NT2/D1 (cell line): ENCODE results near the gene ZNF416.

Experiments used
- DNase-seq: peaks from one replicate; pipeline ENCODE4 v3.0.0-alpha.2; 2011; ENCODE audit warnings: low read depth, low spot score
- H3K27me3 ChIP-seq: 2 replicates; pipeline ENCODE4 v1.6.0; 2011; ENCODE audit warnings: mild to moderate bottlenecking; ENCODE audit not compliant: insufficient read length, insufficient read depth
- H3K36me3 ChIP-seq: 2 replicates; pipeline ENCODE4 v1.6.1; 2011; ENCODE audit warnings: mild to moderate bottlenecking, low read length, mixed read lengths; ENCODE audit not compliant: insufficient read depth, insufficient read length
- H3K4me1 ChIP-seq: 2 replicates; pipeline ENCODE4 v1.5.1; 2011; ENCODE audit not compliant: insufficient read depth, insufficient read length
- H3K4me3 ChIP-seq: 2 replicates; pipeline ENCODE4 v1.5.1; 2011; ENCODE audit warnings: low read depth; ENCODE audit not compliant: insufficient read length
- H3K9ac ChIP-seq: 2 replicates; pipeline ENCODE4 v1.6.0; 2011; ENCODE audit warnings: low read depth; ENCODE audit not compliant: insufficient read length
- H3K9me3 ChIP-seq: 2 replicates; pipeline ENCODE4 v1.5.1; 2011; ENCODE audit warnings: mild to moderate bottlenecking, low read length; ENCODE audit not compliant: insufficient read depth
- SUZ12 ChIP-seq: IDR thresholded peaks from 2 replicates; pipeline ENCODE4 v1.6.1; 2011; ENCODE audit not compliant: insufficient read length, insufficient read depth; ENCODE audit errors: extremely low read depth
- YY1 ChIP-seq: IDR thresholded peaks from 2 replicates; pipeline ENCODE4 v1.6.1; 2011; ENCODE audit not compliant: insufficient read length, insufficient read depth
- ZNF274 ChIP-seq: IDR thresholded peaks from 2 replicates; pipeline ENCODE4 v1.6.1; 2011; ENCODE audit warnings: mild to moderate bottlenecking, low read depth, low read length

The ZNF416 gene

DNA sequence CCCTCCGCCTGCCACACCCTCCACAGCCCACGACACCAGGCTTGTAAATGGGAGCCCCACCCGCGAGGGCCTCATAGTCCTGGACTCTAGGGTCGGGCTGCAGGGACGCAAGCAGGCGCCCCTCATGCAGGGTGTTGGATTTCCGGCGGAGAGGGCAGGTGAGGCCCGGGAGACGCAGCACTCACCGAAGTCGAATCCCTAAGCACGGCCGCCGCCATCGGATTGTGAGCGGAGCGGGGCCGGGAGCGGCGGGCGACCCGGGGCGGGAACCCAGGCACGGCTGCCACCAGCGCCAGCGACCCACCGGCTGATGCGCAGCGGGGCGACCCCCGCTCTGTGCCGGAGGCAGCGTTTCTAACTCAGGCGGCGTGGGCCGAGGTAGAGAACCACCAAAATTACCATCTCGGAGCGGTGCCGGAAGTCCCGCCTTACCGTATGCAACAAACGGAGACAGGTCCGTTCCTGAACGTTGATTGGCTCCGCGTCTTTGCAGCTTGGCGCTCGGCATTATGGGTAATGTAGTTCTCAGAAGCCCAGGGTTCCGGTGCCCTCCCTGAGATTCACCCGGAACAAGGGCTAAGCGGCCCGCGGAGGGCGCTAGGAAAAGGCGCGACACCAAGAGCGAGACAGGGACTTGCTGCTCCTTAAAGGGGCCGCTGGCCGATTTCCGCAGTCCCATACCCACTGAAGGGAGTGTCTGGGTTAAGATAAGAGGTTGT, at the start of gene ZNF416:
ZNF416 (minus strand) TSS at position 425 of the 719 bp plus-strand sequence; CDS start at position 218, 207 bp downstream.
- no peaks in the 10 kb centered on the region for H3K4me1 ChIP-seq
- H3K27me3 ChIP-seq = no peaks in the 10 kb centered on the region
- H3K9me3 ChIP-seq = peaks cover 49% of the 10 kb centered on the region
- peaks cover 43% of the 10 kb centered on the region for H3K36me3 ChIP-seq
- peak within 1 kb of the TSS; percentile 89 for H3K9ac ChIP-seq
- H3K4me3 ChIP-seq = peak within 1 kb of the TSS; percentile 89
- DNase-seq = peak; percentile 96
- TF ChIP-seq ZNF274 (no peak), SUZ12 (no peak), YY1 (no peak)

DNA sequence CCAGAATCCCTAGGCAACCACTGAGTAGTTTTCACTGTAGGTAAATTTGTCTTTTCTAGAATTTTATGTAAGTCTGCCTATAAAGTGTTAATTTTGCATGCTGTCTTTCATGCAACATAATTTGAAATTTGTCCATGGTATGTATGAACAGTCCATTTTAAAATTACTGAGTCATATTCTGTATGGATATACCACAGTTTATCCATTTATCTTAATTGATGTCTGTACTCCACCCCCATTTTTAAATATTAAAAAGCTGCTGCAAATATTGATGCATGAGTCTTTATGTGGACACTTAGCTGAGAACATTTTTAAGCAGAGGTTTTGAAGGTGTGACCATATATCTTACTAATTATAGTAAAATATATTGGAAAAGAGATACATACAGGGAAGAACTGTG, 44.4 kb upstream of the ZNF416 start:
- DNase-seq = no peak
- Histone ChIP-seq H3K27me3 (no peaks in the 10 kb centered on the region), H3K36me3 (peaks cover 65% of the 10 kb centered on the region), H3K9ac (no peak overlapping the region), H3K4me1 (no peaks in the 10 kb centered on the region), H3K4me3 (no peak overlapping the region), H3K9me3 (peaks cover 55% of the 10 kb centered on the region)
- TF ChIP-seq YY1 (no peak), ZNF274 (no peak), SUZ12 (no peak)

DNA sequence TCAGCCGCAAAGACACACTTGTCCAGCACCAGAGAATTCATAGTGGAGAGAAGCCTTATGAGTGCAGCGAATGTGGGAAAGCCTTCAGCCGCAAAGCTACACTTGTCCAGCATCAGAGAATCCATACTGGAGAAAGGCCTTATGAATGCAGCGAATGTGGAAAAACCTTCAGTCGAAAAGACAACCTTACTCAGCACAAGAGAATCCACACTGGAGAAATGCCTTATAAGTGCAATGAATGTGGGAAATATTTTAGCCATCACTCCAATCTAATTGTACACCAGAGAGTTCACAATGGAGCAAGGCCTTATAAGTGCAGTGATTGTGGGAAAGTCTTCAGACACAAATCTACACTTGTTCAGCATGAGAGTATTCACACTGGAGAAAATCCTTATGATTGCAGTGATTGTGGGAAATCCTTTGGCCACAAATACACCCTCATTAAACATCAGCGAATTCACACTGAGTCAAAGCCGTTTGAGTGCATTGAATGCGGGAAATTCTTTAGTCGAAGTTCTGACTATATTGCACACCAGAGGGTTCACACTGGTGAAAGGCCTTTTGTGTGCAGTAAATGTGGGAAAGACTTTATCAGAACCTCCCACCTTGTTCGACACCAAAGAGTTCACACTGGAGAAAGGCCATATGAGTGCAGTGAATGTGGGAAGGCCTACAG, 42.1 kb upstream of the ZNF416 start:
- H3K4me3 ChIP-seq = no peak overlapping the region
- no peaks in the 10 kb centered on the region for H3K4me1 ChIP-seq
- H3K36me3 ChIP-seq = peaks cover 88% of the 10 kb centered on the region
- H3K9me3 ChIP-seq = peaks cover 77% of the 10 kb centered on the region
- no peaks in the 10 kb centered on the region for H3K27me3 ChIP-seq
- no peak for DNase-seq
- no peak overlapping the region for H3K9ac ChIP-seq
- TF ChIP-seq YY1 (no peak), ZNF274 (peak; percentile 64)

DNA sequence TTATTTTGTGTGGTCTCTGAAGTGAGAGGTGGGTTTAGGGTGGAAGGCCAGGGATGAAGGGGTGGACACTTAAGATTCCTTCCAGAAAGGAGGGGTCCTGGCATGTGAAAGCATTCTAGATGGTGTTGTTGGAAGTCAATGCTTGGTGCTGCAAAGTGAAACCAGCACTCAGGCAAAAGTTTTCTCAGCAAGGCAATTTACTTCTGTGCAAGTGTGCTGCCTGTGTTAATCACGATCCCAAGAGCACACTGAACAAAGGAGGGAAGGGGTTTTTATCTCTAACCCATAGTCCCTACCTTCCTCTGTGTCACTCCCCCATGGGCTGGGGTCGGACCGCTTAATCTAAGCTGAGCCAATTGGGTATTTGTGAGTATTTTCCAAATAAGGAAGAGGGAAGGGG, 36.6 kb upstream of the ZNF416 start:
- Histone ChIP-seq H3K36me3 (peaks cover 57% of the 10 kb centered on the region), H3K9ac (no peak overlapping the region)

DNA sequence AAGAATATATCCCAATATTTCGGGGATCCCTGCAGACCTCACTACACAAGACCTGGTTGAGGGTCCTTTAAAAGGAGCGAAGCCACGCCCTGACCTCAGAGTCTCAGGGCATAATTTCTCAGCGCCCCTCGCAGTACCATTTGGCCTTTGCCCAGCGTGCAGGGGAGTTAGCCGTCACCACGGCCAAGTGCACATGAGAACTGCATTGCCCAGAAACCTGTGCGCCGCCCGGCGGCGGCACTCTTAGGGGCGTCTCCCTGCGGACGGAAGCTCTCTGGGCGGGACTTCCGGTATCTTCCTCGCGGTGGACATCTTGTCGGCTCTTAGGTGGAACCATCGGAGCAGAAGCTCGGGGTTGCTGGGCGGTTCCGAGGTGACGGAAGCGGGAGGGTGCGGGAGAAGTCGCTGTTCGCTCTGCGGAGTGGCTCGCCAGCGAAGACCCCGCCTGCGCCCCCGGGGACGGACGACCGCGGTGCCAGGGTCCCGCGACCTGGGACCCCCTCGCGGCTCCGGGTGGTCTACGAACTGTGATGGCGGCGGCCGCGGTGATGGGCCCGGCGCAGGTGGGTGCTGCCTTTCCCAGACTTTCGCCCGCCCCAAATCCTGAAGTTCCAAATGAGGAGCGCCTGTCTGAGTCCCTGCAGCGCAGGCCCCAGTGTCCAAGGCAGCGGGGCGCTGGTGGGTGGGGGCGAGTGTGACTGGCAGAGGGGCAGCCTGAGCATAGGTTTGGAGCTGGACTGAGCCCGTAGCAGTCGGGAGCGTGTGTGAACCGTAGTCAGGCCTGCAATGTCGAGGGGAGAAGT, 35.4 kb upstream of the ZNF416 start, which contains the start of gene ZNF134:
ZNF134 (plus strand) TSS at position 302 of the 803 bp plus-strand sequence. CDS start 5,227 bp downstream, outside the sequence.
- H3K27me3 ChIP-seq = no peaks in the 10 kb centered on the region
- TF ChIP-seq SUZ12 (no peak), ZNF274 (no peak), YY1 (peak; percentile 60)
- DNase-seq = peak; percentile 79
- H3K4me1 ChIP-seq = no peaks in the 10 kb centered on the region
- peak within 1 kb of the TSS; percentile 94 for H3K4me3 ChIP-seq
- peak within 1 kb of the TSS; percentile 94 for H3K9ac ChIP-seq
- H3K36me3 ChIP-seq = peaks cover 45% of the 10 kb centered on the region
- peaks cover 45% of the 10 kb centered on the region for H3K9me3 ChIP-seq

More for the DNA sequence above, 36.6 kb upstream of the ZNF416 start:
- no peak for DNase-seq
- H3K4me1 ChIP-seq = no peaks in the 10 kb centered on the region
- peaks cover 57% of the 10 kb centered on the region for H3K9me3 ChIP-seq
- TF ChIP-seq SUZ12 = no peak
- no peak for TF ChIP-seq YY1
- TF ChIP-seq ZNF274 = no peak
- no peaks in the 10 kb centered on the region for H3K27me3 ChIP-seq
- H3K4me3 ChIP-seq = peak overlapping the region; percentile 94

DNA sequence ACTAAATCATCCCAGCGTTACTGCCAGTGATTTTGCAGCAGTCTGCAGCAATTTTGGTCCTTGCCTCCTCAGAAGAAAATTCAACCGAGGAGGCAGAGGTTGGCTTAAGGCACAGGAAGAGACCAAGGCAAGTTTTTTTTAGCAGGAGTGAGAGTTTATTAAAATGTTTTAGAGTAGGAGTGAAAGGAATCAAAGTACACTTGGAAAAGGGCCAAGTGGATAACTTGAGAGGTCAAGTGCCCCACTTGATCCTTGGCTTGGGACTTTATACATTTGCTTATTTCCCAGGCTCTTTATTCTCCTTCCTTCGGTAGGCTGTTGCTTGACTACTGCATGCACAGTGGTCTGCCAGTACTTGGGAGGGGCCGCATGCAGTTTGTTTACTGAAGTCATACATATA, 32.4 kb upstream of the ZNF416 start:
- no peaks in the 10 kb centered on the region for H3K27me3 ChIP-seq

DNA sequence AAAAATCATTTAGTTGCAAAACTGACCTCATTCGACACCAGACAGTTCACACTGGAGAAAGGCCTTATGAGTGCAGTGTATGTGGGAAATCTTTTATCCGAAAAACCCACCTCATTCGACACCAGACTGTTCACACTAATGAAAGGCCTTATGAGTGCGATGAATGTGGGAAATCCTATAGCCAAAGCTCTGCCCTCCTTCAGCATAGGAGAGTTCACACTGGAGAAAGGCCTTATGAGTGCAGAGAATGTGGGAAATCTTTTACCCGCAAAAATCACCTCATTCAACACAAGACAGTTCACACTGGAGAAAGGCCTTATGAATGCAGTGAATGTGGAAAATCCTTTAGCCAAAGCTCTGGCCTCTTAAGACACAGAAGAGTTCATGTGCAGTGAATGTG, 28.2 kb upstream of the ZNF416 start:
- Histone ChIP-seq H3K9ac (no peak overlapping the region), H3K4me3 (no peak overlapping the region), H3K4me1 (no peaks in the 10 kb centered on the region), H3K36me3 (peaks cover 60% of the 10 kb centered on the region), H3K27me3 (no peaks in the 10 kb centered on the region), H3K9me3 (no peaks in the 10 kb centered on the region)
- TF ChIP-seq ZNF274 (no peak), YY1 (no peak), SUZ12 (no peak)
- DNase-seq = no peak

More for the DNA sequence above, 32.4 kb upstream of the ZNF416 start:
- TF ChIP-seq SUZ12 (no peak), ZNF274 (no peak), YY1 (no peak)
- H3K9me3 ChIP-seq = peaks cover 15% of the 10 kb centered on the region
- H3K36me3 ChIP-seq = peaks cover 40% of the 10 kb centered on the region
- H3K9ac ChIP-seq = no peak overlapping the region
- H3K4me3 ChIP-seq = no peak overlapping the region
- no peak for DNase-seq
- H3K4me1 ChIP-seq = no peaks in the 10 kb centered on the region
